GM18873 (cell line): ENCODE measurements around the gene PFN3.

Source experiments
- ATAC-seq: cut with Tn5 transposase; IDR thresholded peaks from one replicate; pipeline ENCODE4 v1.9.1; 2021; ENCODE audit warnings: mild to moderate bottlenecking, moderate library complexity, moderate number of reproducible peaks; ENCODE audit not compliant: unreplicated experiment, low FRiP score

PFN3 gene

DNA sequence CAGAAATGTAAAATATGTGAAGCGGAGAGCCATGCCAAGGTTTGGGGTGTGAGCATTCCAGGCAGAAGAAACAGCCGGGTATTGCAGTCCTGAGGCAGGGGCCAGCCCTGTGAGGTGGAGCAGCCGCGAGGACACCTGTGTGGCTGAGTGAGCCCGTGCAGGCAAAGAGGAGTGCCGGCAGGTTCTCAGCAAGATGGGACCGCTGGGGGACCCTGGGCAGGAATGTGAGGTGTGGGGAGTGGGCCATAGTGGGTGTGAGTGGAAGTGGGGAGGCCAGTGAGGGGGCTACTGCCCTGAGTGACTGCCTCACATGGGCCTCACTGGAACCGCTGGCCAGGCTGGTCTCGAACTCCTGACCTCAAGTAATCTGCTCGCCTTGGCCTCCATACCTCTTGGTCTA, 38.0 kb upstream of the PFN3 start:
- ATAC-seq = no peak

DNA sequence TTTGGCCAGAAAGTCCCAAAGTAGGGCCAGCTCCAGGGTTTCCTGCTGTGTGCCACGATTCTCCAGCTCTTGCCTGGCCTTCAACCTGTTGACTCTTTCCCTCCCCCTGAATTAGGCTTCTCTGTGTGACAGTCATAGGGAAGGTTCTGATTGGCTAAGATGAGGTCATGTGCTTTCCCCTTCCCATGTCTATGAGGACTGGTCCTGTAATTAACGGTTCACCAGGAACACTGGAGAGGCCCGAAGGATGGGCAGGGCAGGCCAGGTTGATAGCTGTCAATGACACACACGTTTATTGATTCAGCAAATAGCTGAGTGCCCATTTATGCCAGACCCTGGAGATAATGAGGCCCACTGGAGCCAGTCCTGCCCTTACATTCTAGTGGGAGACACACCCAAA, 37.2 kb upstream of the PFN3 start:
- no peak for ATAC-seq

DNA sequence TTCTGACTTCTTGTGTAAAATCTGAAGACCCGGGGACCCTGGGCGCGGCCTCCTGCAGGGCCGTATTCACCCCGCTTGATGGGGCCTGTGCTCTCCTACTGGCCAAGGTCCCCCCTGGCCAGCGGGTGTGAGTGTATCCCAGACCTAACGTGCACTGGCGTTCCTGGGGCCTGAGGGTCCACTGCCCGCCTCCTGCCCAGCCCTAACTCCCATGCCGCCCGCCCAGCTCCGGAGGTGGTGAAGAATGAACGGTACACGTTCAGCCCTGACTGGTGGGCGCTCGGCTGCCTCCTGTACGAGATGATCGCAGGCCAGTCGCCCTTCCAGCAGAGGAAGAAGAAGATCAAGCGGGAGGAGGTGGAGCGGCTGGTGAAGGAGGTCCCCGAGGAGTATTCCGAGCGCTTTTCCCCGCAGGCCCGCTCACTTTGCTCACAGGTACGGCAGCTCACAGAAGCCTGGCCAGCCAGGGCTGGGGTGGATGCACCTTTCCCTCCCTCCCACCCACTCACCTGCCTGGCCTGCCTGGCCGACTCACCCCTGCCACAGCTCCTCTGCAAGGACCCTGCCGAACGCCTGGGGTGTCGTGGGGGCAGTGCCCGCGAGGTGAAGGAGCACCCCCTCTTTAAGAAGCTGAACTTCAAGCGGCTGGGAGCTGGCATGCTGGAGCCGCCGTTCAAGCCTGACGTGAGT, 35.5 kb upstream of the PFN3 start:
- no peak for ATAC-seq

- ATAC-seq = no peak
Observed at GRCh38 chr5:177434942-177435738, 34.7 kb upstream of the PFN3 start.

- no peak for ATAC-seq
Observed at GRCh38 chr5:177434437-177434836, 34.0 kb upstream of the PFN3 start.

GRCh38 chr5:177433658-177434217, 33.3 kb upstream of the PFN3 start:
- no peak for ATAC-seq

DNA sequence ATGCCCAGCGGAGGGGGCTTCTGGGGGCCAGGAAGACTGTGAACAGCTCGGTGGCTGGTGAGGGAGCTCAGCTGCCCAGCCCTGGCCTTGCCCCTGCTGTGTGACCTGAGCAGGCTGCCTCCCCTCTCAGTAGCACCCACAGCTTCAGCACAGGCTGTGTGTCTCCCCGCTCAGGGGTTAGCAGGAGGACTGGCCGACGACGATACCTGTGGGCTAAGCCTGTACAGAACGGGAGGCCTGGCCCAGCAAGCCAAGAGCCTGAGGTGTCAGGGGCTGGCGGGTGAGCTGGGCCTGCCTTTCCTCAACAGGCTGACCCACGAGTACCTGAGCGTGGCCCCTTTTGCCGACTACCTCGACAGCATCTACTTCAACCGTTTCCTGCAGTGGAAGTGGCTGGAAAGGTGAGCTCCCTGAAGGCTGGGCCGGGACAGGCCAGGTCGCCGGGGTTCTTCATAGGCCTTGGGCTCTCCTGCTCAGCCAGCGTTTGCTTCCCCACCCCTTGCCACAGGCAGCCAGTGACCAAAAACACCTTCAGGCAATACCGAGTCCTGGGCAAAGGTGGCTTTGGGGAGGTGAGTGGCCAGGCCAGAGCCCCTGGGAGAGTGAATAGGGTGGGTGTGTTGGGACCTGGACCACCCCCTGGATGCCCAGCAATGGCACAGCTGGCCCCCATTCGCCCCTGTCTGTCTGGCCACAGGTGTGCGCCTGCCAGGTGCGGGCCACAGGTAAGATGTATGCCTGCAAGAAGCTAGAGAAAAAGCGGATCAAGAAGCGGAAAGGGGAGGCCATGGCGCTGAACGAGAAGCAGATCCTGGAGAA, 32.6 kb upstream of the PFN3 start:
- no peak for ATAC-seq

GRCh38 chr5:177432143-177432838, 31.8 kb upstream of the PFN3 start:
- ATAC-seq = no peak

DNA sequence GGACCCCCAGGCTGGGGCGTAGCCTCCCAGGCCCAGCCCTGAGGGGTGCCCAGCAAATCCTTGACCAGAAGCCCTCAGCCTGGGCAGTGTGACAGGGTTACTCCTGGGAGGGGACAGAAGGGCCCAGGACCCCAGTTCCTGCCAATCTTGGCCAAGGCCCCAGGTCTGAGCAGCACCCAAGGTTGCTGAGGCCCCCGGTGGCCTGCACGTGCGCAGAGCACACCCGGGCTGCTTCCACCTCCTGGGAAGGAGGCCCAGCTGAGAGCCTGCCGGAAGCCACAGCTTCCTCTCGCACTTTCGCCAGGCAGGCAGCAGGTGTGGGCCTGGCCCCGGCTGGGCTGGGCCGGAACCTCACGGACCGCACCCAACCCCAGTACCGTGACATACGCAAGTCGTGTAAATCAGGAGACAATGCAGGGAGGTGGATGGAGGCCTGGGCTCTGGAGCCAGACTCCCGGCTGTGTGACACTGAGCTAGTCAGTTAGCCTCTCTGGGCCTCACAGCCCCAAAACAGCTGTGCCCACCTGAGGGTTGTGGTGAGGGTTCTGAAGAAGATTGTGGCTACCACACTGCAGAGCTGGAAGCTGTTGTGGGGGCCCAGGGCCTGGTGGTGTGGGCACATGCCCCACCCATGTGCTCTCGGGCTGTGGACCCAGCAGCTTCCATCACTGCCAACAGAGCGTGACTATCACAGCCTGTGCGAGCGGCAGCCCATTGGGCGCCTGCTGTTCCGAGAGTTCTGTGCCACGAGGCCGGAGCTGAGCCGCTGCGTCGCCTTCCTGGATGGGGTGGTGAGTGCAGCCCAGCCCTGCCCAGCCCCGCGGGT, 31.1 kb upstream of the PFN3 start:
- peak; percentile 46 for ATAC-seq

DNA sequence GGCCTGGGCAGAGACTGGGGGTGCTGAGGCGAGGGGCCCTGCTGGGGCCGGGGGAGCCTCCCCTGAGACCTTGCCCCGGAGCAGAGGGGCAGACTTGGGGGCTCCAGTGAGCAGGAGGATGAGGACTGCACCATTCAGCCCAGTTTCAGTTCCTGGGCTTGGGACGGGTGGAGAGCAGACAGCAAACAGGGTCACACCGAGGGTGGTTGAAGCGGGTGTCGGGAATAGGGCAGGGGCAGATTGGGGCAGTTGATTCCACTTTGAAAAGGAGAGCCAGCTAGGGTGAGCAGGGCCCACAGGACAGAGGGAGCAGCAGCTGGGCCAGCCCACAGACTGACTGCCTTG, 30.5 kb upstream of the PFN3 start:
- ATAC-seq = no peak

DNA sequence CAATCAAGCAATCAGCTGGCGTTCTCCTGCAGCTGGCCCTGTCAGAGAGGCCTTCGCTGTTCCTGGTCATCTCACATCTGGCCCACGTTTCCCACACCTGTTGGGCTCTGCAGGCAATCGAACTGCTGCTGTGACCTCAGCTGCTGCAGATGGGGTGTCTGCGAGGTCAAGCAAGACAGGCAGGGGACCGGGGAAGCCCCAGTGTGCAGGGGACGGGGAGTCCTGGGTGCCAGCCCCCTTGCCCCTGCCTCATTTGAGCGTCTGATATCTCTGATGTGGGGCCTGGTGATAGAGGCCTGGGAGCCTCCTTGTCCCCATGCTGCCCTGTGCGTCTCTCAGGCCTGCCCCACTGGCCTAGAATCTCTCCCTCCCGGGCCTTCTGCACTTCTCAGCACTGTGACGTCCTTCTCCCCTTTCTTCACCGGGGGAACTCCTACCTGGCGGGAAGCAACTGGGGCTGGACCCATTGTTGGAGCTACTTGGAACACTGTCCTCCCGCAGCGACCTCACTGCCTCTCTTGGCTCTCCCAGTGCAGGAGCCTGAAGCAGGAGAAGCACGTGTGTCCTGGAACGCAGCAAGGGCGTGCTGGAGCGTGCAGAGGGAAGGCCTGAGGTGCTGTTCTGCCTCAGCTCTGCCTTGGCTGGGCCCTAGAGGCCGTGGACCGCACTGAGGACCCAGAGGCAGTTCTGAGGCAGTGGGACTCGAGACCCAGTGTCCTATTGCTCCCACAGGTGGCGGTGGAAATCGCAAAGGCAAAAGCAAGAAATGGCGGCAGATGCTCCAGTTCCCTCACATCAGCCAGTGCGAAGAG, 29.9 kb upstream of the PFN3 start:
- ATAC-seq = no peak

- no peak for ATAC-seq
Observed at GRCh38 chr5:177429248-177430040, 29.0 kb upstream of the PFN3 start.

- no peak for ATAC-seq
Observed at GRCh38 chr5:177428574-177429217, 28.2 kb upstream of the PFN3 start.

DNA sequence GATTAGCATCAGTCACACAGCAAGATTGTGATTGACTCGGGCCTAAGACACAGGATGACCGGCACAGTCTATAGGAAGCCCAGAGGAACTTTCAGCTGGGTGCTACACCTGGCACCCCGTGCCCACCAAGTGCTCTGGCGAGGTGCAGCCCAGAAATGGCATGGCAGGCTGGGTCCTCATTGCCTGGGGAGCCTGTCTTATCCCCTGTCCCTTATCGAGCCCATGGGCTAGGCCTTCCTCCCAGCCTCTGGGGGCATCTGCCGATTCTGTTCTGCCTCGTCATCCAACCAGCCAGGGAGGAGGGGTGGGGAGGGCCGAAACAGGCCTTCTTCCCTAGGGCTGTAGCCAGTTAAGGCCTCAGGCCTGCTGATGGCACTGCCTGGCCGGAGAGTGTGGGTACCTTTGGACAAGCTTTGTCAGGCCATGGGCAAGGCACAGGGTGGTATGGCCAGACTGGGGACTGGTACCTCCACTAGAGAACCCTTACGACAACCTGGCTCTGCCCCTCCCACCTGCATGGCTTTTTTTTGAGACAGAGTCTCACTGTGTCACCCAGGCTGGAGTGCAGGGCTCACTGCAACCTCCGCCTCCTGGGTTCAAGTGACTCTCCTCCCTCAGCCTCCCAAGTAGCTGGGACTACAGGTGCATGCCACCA, 27.6 kb upstream of the PFN3 start:
- no peak for ATAC-seq

DNA sequence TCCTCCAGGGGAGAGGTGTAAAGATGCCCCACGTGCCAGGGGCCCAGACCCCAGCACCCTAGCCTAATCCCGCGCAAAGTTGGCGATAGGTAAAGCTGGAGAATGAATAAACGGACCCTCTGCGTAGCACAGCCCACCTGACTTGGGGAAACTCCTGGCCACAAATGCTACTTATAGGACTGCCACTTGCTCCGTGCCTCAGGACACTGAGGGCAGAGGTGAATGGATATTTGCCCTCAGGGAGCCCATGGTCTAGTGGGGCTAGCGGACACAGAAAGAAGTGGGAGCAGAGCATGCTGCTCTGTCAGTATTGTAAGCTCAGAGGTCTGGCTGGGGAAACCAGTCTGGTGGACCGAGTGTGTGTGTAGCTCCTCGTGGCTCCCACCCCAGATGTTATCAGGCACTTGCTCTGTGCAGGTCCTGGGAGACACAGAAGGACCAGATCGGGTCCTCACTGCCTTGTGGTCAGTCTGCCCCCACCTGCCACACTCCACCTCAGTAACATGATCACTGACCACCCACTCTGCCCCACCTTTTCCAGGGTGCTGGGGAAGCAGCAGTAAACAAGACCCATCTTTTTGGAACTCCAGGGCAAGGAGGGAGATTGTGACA, 26.9 kb upstream of the PFN3 start:
- ATAC-seq = no peak

DNA sequence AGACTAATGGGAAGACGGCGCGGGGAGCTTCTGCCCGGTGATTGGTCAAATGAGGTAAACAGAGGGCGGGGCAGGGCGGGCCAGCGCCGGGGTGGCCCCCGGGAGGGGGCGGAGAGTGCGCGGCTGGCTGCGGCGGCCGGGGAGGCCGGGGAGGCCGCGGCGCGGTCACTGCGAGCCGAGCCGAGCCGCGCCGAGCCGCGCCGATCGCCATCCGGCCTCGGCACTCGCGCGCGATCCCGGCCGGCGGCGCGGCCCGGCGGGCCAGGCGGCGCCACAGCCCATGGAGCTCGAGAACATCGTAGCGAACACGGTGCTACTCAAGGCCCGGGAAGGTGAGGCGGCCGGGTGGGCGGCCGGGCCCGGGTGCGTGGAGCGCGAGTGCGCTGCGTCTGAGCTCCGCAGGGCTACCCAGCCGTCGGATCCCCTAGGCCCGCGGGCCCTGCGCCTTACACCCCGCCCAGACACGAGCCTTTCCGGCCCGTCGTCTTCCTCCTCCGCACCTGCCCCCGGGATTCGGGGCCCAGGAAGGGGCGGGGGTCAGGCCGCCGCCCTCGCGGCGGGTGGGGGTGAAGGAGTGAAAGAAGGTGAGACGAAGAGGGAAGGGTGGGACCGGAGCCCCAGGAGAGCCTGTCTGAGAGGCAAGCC, 26.2 kb upstream of the PFN3 start, which contains the start of gene GRK6:
Gene GRK6, plus strand, starts transcription at position 111 of the 645 bp plus-strand sequence. Its CDS starts 170 bp downstream, at position 281.
- ATAC-seq = peak; percentile 1
